Lung (tissue), 16 donors: ENCODE results near the gene CMTM7. TPM values are rescaled to one million over a fixed set of nuclear protein-coding genes. Genes with fewer than 3 reads are reported as not detected.

ENCODE experiments used
- ATAC-seq: fragments of 200-7000 bp; cut with Tn5 transposase; one replicate; pipeline ENCODE4 v1.9.1; 2020; ENCODE audit warnings: moderate number of reproducible peaks; ENCODE audit not compliant: insufficient read depth, low FRiP score
- DNase-seq, 3 donors: peaks; one replicate each; pipeline ENCODE4 v3.0.0-alpha.2; 2013 to 2017
- H3K27ac ChIP-seq, 2 donors: one replicate each; pipeline ENCODE4 v1.5.1; 2013; ENCODE audit warnings: mild to moderate bottlenecking in 2 of 2, moderate library complexity in 2 of 2, control low read depth in 1 of 2, inconsistent platforms in 1 of 2, low read depth in 1 of 2, low read length in 1 of 2
- H3K27me3 ChIP-seq, 3 donors: one replicate each; pipeline ENCODE4 v1.5.1; 2013; ENCODE audit warnings: low read length in 2 of 3; ENCODE audit not compliant: control insufficient read depth in 3 of 3, insufficient read depth in 3 of 3
- H3K36me3 ChIP-seq, 4 donors: one replicate each; pipeline ENCODE4 v1.5.1; 2013; ENCODE audit warnings: low read length in 4 of 4, mild to moderate bottlenecking in 1 of 4, moderate library complexity in 1 of 4; ENCODE audit not compliant: control insufficient read depth in 4 of 4, insufficient read depth in 4 of 4
- H3K4me1 ChIP-seq, 5 donors: one replicate each; pipeline ENCODE4 v1.5.1; 2013; ENCODE audit warnings: low read length in 5 of 5, mild to moderate bottlenecking in 2 of 5, moderate library complexity in 1 of 5; ENCODE audit not compliant: control insufficient read depth in 5 of 5, insufficient read depth in 5 of 5
- H3K4me3 ChIP-seq: one replicate; pipeline ENCODE4 v1.5.1; 2013; ENCODE audit warnings: mild to moderate bottlenecking, control low read depth, moderate library complexity
- H3K9ac ChIP-seq, 2 donors: one replicate each; pipeline ENCODE4 v1.5.1; 2013; ENCODE audit warnings: low read length in 2 of 2, control low read depth in 1 of 2; ENCODE audit not compliant: insufficient read depth in 1 of 2
- H3K9me3 ChIP-seq, 4 donors: one replicate each; pipeline ENCODE4 v1.5.1; 2013; ENCODE audit warnings: low read length in 3 of 4, mild to moderate bottlenecking in 1 of 4, moderate library complexity in 1 of 4; ENCODE audit not compliant: control insufficient read depth in 4 of 4, insufficient read depth in 3 of 4
- CTCF ChIP-seq: IDR thresholded peaks from 2 replicates; pipeline ENCODE4 v1.5.1; 2012; ENCODE audit warnings: mild to moderate bottlenecking; ENCODE audit errors: control extremely low read depth, extremely low read depth
- WGBS, 2 donors: extraction: QIAGEN DNeasy Blood & Tissue Kit; methylation state at CpG; one replicate each; pipeline ENCODE4 v1.1.7; 2013; 5-methylcytosine and 5-hydroxymethylcytosine counted together
- long read RNA-seq, 5 donors: transcript quantifications; one replicate each; lab custom pipeline, GENCODE V29; 2026
- polyA plus RNA-seq, 2 donors: library from polyadenylated mRNA; stranded (reverse); fragments of 200-250 nt; gene quantifications; one replicate each; pipeline ENCODE4 v1.2.1, GENCODE V29; 2013
- total RNA-seq, 2 donors: library from RNA; depleted of rRNA in 1 of 2; stranded (reverse); fragments of >200 nt in 1 of 2; gene quantifications; one replicate each; pipeline ENCODE4 v1.2.1, GENCODE V29; 2014 to 2021
- donor health status: control.
- donor health status: control.
- donor health status: Bipolar disorder and iron deficiency.
- donor health status: healthy.
- donor health status: DM: yes; HTN: yes; CAD: no.

The CMTM7 gene, protein sequence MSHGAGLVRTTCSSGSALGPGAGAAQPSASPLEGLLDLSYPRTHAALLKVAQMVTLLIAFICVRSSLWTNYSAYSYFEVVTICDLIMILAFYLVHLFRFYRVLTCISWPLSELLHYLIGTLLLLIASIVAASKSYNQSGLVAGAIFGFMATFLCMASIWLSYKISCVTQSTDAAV
- 10 to 100 TPM; 41.6 to 46.0 TPM for total RNA-seq
- polyA plus RNA-seq, result 10 to 100 TPM; 33.1 to 46.8 TPM
- long read RNA-seq, donor 1, transcript CMTM7-201 (5 exons, 2,038 nt), result major isoform, 32 of 119 reads
- long read RNA-seq, donor 1, transcript CMTM7-202 (4 exons, 1,214 nt), result minor isoform, 8 of 119 reads
- long read RNA-seq, donor 1, partial matches to known transcripts, result 79 of 119 reads
- long read RNA-seq, donor 1, other reads (novel, unspliced or antisense), result 0 of 119 reads
- long read RNA-seq, donor 2, partial matches to known transcripts, result 0 of 17 reads
- long read RNA-seq, donor 2, other reads (novel, unspliced or antisense), result 15 of 17 reads
- long read RNA-seq, donor 3, transcript CMTM7-201 (5 exons, 2,038 nt), result major isoform, 9 of 13 reads
- long read RNA-seq, donor 3, partial matches to known transcripts, result 0 of 13 reads
- long read RNA-seq, donor 3, other reads (novel, unspliced or antisense), result 0 of 13 reads
- long read RNA-seq, donor 4, transcript CMTM7-201 (5 exons, 2,038 nt), result major isoform, 10 of 30 reads
- long read RNA-seq, donor 4, partial matches to known transcripts, result 18 of 30 reads
- long read RNA-seq, donor 4, other reads (novel, unspliced or antisense), result 0 of 30 reads
- long read RNA-seq, donor 5, transcript CMTM7-201 (5 exons, 2,038 nt), result major isoform, 22 of 102 reads
- long read RNA-seq, donor 5, partial matches to known transcripts, result 0 of 102 reads
- long read RNA-seq, donor 5, other reads (novel, unspliced or antisense), result 75 of 102 reads

- Histone ChIP-seq H3K4me1 (peaks cover 0 to 9% (median 2%) of the 10 kb centered on the region in 5 donors), H3K9me3 (no peaks in the 10 kb centered on the region), H3K4me3 (peak within 1 kb of the TSS; percentile 98), H3K27ac (peak within 1 kb of the TSS; percentile 78 to 91), H3K27me3 (no peaks in the 10 kb centered on the region), H3K9ac (peak within 1 kb of the TSS; percentile 72 to 75), H3K36me3 (no peaks in the 10 kb centered on the region)
- ATAC-seq (peak; percentile 92), DNase-seq (peak; percentile 74 to 80 (median 79))
- TF ChIP-seq CTCF, result no peak
- 0% methylated on average over 91 to 107 of the region's 107 CpGs for WGBS, 2 donors
Measured at GRCh38 chr3:32391643-32392535, at the start of gene CMTM7. Gene CMTM7, plus strand, starts transcription at chr3:32391853. Its CDS starts 54 bp downstream, at chr3:32391907.

- TF ChIP-seq CTCF, result no peak
- Histone ChIP-seq H3K36me3 (no peaks in the 10 kb centered on the region), H3K9ac (no peak overlapping the region), H3K4me3 (no peak overlapping the region), H3K27ac (no peak overlapping the region), H3K27me3 (no peaks in the 10 kb centered on the region), H3K9me3 (no peaks in the 10 kb centered on the region), H3K4me1 (peaks cover 0 to 3% (median 0%) of the 10 kb centered on the region in 5 donors)
- DNase-seq (peak in 2 of 3 donors; percentile 42 to 51), ATAC-seq (no peak)
- 63 to 82% methylated on average over 11 of the region's 11 CpGs for WGBS, 2 donors
Measured at GRCh38 chr3:32347343-32348125, 44.1 kb upstream of the CMTM7 start.

GRCh38 chr3:32349184-32349583 lies 42.5 kb upstream of the CMTM7 start:
- no peaks in the 10 kb centered on the region for H3K27me3 ChIP-seq
- no peaks in the 10 kb centered on the region for H3K9me3 ChIP-seq
- no peak overlapping the region for H3K27ac ChIP-seq
- no peak for ATAC-seq
- H3K36me3 ChIP-seq, result no peaks in the 10 kb centered on the region
- no peak for TF ChIP-seq CTCF
- H3K4me1 ChIP-seq, result peaks cover 0 to 3% (median 2%) of the 10 kb centered on the region in 5 donors
- no peak overlapping the region for H3K9ac ChIP-seq
- no peak overlapping the region for H3K4me3 ChIP-seq
- WGBS, 2 donors, result 68 to 97% methylated on average over 2 of the region's 2 CpGs
- DNase-seq, result no peak
